GM10266 (cell line): ENCODE results near the gene VTI1A.

Source experiments
- DNase-seq: peaks from one replicate; pipeline ENCODE4 v3.0.0; 2012; ENCODE audit errors: extremely low spot score
- TF ChIP-seq, protein P1 (sequence below): IDR thresholded peaks from 2 replicates; pipeline ENCODE4 v1.5.1; 2012; ENCODE audit warnings: mild to moderate bottlenecking, low read depth; ENCODE audit not compliant: control insufficient read depth, insufficient read depth; ENCODE audit errors: missing control alignments

Gene VTI1A

DNA sequence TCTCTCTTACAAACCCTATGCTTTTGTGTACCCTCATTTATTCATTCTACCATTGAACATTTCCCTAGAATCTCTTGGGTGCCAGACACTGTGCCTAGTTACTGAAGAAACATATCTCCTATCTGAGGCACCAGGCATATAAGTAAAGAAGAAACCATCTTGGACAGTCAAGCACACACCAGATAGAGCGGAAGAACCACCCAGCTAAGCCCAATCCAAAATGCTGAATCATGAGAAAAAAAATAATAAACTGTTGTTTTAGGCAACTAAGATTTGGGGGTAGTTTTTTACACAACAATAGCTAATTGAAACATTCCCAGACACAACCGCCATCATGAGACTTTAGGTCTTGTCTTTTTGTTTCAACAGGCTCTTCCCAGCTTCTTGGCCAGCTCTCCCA is 400.8 kb downstream of the VTI1A start:
- no peak for DNase-seq
- TF ChIP-seq, protein P1, sequence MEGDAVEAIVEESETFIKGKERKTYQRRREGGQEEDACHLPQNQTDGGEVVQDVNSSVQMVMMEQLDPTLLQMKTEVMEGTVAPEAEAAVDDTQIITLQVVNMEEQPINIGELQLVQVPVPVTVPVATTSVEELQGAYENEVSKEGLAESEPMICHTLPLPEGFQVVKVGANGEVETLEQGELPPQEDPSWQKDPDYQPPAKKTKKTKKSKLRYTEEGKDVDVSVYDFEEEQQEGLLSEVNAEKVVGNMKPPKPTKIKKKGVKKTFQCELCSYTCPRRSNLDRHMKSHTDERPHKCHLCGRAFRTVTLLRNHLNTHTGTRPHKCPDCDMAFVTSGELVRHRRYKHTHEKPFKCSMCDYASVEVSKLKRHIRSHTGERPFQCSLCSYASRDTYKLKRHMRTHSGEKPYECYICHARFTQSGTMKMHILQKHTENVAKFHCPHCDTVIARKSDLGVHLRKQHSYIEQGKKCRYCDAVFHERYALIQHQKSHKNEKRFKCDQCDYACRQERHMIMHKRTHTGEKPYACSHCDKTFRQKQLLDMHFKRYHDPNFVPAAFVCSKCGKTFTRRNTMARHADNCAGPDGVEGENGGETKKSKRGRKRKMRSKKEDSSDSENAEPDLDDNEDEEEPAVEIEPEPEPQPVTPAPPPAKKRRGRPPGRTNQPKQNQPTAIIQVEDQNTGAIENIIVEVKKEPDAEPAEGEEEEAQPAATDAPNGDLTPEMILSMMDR, result no peak

DNA sequence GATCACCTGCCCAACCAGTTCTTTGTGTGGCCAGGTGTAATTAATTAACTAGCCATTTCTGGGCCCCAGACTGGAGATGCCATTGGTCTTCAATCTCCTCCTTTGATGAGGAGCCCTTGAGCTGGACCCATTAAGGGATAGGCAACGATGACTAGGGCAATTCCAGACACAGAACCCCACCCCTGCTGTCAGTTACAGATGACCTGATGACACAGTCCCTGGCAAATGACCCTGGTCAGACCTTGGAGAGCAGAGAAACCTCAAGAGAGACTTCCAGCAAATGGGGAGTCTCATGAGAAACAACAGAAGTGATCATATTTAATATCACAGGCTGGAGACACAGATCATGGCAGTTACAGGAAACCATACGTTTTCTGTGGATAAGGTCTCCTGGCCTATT is 401.2 kb downstream of the VTI1A start:
- TF ChIP-seq, protein P1, result no peak
- no peak for DNase-seq

DNA sequence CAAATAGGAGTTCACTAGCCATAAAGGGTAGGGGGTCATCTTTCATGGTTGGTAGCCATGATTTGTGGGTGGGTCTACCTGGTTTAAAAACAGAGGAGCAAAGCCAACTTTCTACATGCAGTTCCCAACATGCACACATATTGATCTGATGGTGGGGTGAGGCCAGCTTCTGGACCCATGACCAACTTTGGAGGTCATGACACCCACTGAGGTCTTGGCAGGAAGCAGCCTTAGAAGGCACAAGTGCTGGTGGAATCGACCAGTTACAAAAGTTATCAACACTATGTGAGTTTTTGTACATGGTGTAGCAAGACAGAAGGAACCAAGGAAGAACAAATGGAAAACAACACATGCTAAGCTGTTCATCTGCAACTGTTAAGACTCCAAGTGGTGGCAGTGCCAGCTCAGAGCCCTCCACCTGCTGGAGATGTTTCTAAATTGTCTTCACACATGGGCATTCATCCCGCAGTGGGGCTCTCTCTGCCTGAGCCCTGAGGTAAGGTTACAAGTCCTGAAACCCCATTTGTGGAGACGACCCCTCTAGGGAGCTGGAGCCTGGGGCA is 401.9 kb downstream of the VTI1A start:
- no peak for DNase-seq
- TF ChIP-seq, protein P1, result no peak

DNA sequence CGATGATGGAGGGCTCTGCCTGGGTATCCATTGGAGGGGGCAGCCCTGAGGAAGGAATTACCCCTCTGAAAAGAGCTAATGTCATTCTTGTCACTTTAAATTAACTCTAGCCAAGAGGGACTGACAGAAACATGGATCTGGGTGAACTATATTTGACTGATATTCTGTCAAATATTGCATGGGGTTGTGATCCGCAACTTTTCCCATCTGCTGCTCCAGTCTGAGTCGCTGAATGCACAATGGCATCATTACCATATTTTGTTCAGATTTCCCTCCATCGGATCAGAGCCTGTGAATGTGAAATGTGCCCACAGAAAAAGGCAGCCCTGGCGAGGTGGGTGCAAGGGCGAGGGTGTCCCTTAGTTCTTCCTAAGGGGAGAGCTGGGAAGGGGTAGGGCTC is 402.5 kb downstream of the VTI1A start:
- TF ChIP-seq, protein P1, result no peak
- no peak for DNase-seq

DNA sequence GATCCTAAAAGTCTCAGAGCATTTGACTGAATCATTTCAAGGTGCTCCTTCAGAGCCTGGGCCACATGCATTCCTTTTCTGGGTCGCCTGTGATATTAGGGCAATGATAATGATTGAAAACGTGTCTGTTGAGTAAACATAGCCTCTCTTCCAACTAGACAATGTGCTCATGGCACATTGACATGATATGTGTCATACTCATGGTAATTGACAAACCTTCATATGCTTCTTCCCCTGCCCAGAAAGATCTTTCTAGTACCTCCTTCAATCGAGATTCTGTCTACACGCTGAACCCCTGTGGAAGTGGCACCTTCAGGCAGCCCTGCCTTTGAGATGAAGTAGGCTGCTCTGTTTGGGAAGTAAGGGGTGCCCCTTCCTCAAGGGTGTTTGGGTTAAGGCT is 404.2 kb downstream of the VTI1A start:
- DNase-seq, result no peak
- TF ChIP-seq, protein P1, result no peak

DNA sequence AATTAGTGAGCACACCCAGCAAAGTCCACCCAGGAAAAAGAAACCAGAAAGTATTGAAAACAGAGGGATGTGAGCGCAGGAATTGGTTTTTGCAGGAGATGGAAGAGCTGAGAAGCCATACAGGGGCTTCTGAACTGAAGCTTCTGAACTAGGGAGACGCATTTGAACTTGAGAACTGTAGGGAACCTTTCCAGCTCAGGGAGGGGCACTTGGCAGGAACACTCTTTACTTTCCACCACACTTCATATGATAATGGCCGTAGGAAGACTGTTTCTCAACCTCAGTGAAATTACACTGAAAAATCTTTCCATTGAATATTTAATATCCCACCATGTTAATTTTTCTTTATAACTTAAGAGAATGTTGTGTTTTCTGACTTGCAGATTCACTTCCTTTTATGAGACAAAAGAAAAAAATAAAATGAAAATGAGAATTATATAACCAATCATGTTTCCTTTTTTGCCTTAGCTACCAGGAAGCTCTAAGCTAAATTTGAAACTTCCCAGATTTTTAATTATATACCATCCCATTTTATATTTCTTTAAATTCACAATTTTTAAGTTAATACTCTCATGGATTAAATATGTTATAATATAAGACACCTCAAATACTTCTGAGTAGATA is 404.7 kb downstream of the VTI1A start:
- TF ChIP-seq, protein P1, result no peak
- no peak for DNase-seq

DNA sequence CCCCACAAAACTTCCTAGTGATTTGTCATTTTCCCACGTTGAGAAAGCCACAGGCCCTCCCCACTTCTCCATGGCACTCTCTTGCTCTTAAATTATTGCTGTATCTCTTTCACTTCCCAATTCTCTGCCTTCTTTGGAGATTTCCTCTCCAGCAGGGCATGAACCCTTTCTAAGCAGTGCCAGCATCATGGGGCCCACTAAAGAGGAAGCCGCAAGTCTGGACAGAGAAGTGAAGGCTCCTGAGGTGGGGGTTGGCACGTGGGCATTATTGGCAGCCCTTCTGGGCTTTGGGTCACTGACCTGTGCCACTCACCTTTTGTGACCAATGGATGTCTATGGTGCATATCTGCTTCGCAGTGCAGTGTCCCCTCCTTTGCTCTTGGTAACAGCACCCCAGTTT is 405.3 kb downstream of the VTI1A start:
- DNase-seq, result no peak

More for the DNA sequence above, 405.3 kb downstream of the VTI1A start:
- TF ChIP-seq, protein P1, result no peak
